GM06990 (cell line): Measurements from ENCODE around the gene GCNT4.

Experiments
- DNase-seq: peaks from one replicate; pipeline ENCODE4 v3.0.0-alpha.2; 2011; ENCODE audit not compliant: insufficient read length; ENCODE audit errors: extremely low read depth
- H3K27me3 ChIP-seq: replicated peaks from 2 replicates; pipeline ENCODE4 v1.6.0; 2011; ENCODE audit warnings: low read length; ENCODE audit not compliant: control insufficient read depth, insufficient read depth
- H3K36me3 ChIP-seq: 2 replicates; pipeline ENCODE4 v1.5.1; 2011; ENCODE audit warnings: low read length; ENCODE audit not compliant: control insufficient read depth, insufficient read depth
- H3K4me3 ChIP-seq: replicated peaks from 2 replicates; pipeline ENCODE4 v1.5.1; 2011; ENCODE audit warnings: low read depth, mild to moderate bottlenecking, control low read depth, low read length
- TF ChIP-seq, protein P1 (sequence below): IDR thresholded peaks from 2 replicates; pipeline ENCODE4 v1.5.1; 2011; ENCODE audit warnings: low read length, control low read depth, mild to moderate bottlenecking, inconsistent platforms; ENCODE audit not compliant: insufficient read depth, poor library complexity, severe bottlenecking

The GCNT4 gene

DNA sequence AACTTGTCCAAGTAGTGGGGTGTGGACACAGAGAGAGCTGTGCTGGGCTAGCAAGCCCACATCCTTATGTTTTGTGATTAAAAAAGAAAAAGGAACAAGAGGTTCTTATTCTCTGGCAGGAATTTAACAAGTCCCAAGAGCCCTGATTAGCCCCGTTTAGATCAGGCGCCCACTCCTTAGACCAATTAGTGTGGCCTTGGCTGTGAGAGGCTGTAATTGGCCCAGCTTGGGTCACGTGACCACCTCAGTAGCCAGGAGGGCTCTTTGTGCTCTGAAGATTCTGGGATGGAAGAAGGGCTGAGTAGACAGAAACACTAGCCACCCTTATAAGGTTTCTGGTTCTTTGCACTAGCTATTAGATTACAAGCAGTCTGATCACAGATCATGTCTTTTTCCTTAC is 31.1 kb downstream of the GCNT4 start:
- DNase-seq: no peak
- Histone ChIP-seq H3K36me3 (no peaks in the 10 kb centered on the region), H3K27me3 (no peaks in the 10 kb centered on the region; the same call in none of the 2 replicates), H3K4me3 (no peak overlapping the region)
- TF ChIP-seq, protein P1, sequence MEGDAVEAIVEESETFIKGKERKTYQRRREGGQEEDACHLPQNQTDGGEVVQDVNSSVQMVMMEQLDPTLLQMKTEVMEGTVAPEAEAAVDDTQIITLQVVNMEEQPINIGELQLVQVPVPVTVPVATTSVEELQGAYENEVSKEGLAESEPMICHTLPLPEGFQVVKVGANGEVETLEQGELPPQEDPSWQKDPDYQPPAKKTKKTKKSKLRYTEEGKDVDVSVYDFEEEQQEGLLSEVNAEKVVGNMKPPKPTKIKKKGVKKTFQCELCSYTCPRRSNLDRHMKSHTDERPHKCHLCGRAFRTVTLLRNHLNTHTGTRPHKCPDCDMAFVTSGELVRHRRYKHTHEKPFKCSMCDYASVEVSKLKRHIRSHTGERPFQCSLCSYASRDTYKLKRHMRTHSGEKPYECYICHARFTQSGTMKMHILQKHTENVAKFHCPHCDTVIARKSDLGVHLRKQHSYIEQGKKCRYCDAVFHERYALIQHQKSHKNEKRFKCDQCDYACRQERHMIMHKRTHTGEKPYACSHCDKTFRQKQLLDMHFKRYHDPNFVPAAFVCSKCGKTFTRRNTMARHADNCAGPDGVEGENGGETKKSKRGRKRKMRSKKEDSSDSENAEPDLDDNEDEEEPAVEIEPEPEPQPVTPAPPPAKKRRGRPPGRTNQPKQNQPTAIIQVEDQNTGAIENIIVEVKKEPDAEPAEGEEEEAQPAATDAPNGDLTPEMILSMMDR: no peak

DNA sequence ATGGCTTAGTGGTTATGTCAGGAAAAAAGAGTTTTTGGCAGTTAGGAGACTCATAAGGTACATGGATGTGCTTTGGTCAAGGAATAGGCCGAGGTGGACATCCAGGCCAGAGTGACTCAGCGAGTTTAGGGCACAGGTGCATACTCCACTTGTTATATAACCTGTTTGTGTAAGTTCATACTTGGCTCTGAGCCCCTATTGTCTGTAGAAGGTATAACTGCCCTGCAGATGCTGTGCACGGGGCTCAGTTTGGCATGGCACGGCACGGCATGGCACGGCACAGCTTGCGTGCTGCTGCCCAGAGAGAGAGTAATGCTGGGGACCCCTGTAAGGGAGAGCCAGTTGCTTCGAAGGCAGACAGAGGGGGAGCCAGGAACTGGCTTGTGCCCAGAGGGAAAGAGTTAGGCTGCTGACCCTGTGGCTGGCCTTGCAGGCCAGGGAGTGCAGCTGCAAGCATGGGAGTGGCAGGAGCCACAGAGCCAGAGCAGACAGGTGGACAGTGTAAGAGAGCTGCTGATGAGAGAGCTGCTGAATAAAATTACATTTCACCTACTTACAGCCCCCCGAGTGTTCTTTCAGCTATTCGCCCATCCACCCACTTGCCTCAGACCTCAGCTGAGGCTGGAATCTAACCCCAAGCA is 32.2 kb downstream of the GCNT4 start:
- no peak for DNase-seq

DNA sequence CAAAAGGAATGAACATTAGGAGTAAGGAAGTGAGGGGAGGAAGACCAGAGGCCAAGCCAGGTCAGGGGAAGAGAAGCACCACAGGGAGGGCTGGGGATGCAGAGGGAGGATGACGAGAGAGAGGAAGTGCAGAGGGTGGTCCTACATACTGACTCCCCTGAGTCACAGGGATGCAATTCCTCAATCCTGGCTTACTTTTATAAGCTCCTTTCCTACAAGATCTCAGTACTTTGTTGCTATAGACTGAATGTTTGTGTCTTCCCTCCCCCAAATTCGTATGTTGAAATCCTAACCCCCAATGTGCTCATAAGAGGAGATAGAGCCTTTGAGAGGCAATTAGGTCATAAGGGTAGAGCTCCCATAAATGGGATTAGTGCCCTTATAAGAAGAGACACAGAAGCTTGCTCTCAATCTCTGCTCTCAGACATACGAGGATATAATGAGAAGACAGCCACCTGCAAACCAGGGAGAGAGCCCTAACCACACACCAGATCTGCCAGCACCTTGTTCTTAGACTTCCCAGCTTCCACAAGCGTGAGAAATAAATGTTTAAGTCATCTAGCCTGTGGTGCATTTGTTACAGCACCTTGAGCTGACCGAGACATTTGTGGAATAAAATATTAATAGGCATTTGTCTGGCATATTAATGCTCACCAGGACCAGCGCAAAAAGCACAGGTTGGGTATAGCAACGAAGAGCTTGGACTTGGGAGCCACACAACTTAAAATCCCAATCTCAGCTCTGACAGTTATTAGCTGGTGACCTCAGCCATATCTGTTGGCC is 33.4 kb downstream of the GCNT4 start:
- H3K27me3 ChIP-seq: no peaks in the 10 kb centered on the region; the same call in none of the 2 replicates
- TF ChIP-seq, protein P1: no peak
- no peaks in the 10 kb centered on the region for H3K36me3 ChIP-seq
- no peak for DNase-seq
- H3K4me3 ChIP-seq: no peak overlapping the region

More for the DNA sequence above, 32.2 kb downstream of the GCNT4 start:
- TF ChIP-seq, protein P1: no peak
- Histone ChIP-seq H3K4me3 (no peak overlapping the region), H3K27me3 (no peaks in the 10 kb centered on the region; the same call in none of the 2 replicates), H3K36me3 (no peaks in the 10 kb centered on the region)

DNA sequence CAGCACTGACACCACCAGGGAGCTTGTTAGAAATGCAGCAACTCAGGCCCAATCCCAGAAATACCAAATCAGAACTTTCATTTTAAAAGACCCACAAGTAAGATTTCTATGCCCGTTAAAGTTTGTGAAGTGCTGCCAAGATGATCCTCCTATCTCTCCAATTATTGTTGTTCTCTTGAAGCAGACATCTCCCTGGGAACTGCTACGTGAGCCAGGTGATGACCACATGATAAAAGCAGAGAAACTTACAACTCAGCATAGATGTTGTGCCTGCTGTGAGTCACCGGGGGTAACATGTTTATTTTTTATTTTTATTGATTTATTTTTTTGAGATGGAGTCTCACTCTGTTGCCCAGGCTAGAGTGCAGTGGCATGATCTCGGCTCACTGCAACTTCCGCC is 34.4 kb downstream of the GCNT4 start:
- TF ChIP-seq, protein P1: no peak
- Histone ChIP-seq H3K36me3 (no peaks in the 10 kb centered on the region), H3K27me3 (no peaks in the 10 kb centered on the region; the same call in none of the 2 replicates), H3K4me3 (no peak overlapping the region)
- no peak for DNase-seq

- DNase-seq: no peak
These were observed 35.5 kb downstream of the GCNT4 start for GRCh38 chr5:75016896-75017295.

More at GRCh38 chr5:75016896-75017295, 35.5 kb downstream of the GCNT4 start:
- TF ChIP-seq, protein P1: no peak
- H3K36me3 ChIP-seq: no peaks in the 10 kb centered on the region
- no peak overlapping the region for H3K4me3 ChIP-seq
- no peaks in the 10 kb centered on the region; the same call in none of the 2 replicates for H3K27me3 ChIP-seq
